ENCODE data around the gene EPN3.

DNA sequence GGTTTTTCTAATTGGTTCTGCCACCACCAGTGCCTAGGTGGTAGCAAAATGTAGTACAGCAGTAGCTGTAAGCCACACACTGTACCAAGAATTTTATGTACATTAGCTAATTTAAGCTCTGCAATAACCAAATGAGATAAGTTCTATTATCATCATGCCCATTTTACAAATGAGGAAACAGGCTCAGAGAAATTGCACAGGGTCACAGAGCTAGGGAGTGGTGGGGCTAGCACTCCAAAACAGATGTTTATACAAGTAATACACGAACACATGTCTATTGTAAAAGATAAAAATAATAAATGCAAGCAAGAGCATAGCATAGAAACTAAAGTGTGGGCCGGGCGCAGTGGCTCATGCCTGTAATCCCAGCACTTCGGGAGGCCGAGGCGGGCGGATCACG, 40.3 kb upstream of the EPN3 start:
- TF ChIP-seq, protein P1, sequence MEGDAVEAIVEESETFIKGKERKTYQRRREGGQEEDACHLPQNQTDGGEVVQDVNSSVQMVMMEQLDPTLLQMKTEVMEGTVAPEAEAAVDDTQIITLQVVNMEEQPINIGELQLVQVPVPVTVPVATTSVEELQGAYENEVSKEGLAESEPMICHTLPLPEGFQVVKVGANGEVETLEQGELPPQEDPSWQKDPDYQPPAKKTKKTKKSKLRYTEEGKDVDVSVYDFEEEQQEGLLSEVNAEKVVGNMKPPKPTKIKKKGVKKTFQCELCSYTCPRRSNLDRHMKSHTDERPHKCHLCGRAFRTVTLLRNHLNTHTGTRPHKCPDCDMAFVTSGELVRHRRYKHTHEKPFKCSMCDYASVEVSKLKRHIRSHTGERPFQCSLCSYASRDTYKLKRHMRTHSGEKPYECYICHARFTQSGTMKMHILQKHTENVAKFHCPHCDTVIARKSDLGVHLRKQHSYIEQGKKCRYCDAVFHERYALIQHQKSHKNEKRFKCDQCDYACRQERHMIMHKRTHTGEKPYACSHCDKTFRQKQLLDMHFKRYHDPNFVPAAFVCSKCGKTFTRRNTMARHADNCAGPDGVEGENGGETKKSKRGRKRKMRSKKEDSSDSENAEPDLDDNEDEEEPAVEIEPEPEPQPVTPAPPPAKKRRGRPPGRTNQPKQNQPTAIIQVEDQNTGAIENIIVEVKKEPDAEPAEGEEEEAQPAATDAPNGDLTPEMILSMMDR (conservative IDR thresholded peaks at IDR 0.05; ENCODE audit: low read length) = no peak
- no peak for TF ChIP-seq EZH2phosphoT487 (IDR thresholded peaks at IDR 0.05; ENCODE audit: borderline replicate concordance, low read depth, low read length)

All from OCI-LY7 (cell line).